SK-N-SH treated with all-trans-retinoic acid at 6 μM for 48 hours (cell line): ENCODE data around the gene KCNMB2.

Source experiments
- ARNTL ChIP-seq: fragments of 450-650 bp; formaldehyde crosslinking; IDR thresholded peaks from 2 replicates; pipeline ENCODE4 v1.5.0; 2020; ENCODE audit warnings: low read depth, mild to moderate bottlenecking, moderate library complexity, borderline replicate concordance
- CSDC2 ChIP-seq: fragments of 250-450 bp; sonication (Bioruptor Pico); IDR thresholded peaks from 2 replicates; pipeline ENCODE4 v1.5.0; 2020; ENCODE audit warnings: mild to moderate bottlenecking, moderate library complexity
- ISL1 ChIP-seq: fragments of 250-450 bp; sonication (Bioruptor Pico); IDR thresholded peaks from 2 replicates; pipeline ENCODE4 v2.1.2; 2022; ENCODE audit warnings: mild to moderate bottlenecking, moderate library complexity
- RARB ChIP-seq: fragments of 250-450 bp; sonication (Bioruptor Pico); IDR thresholded peaks from 2 replicates; pipeline ENCODE4 v1.8.0; 2021; ENCODE audit warnings: mild to moderate bottlenecking, moderate library complexity
- SNAI2 ChIP-seq: fragments of 250-450 bp; sonication (Bioruptor Pico); IDR thresholded peaks from 2 replicates; pipeline ENCODE4 v1.5.0; 2020; ENCODE audit warnings: mild to moderate bottlenecking, moderate library complexity
- TCF4 ChIP-seq: fragments of 250-450 bp; sonication (Bioruptor Pico); IDR thresholded peaks from 2 replicates; pipeline ENCODE4 v1.8.0; 2021; ENCODE audit warnings: mild to moderate bottlenecking, moderate library complexity, borderline replicate concordance
- TOX ChIP-seq: fragments of 250-450 bp; sonication (Bioruptor Pico); IDR thresholded peaks from 2 replicates; pipeline ENCODE4 v1.8.0; 2021; ENCODE audit warnings: mild to moderate bottlenecking, moderate library complexity, borderline replicate concordance
- ZFP30 ChIP-seq: fragments of 450-650 bp; formaldehyde crosslinking; IDR thresholded peaks from 2 replicates; pipeline ENCODE4 v1.5.0; 2022; ENCODE audit warnings: mild to moderate bottlenecking, moderate library complexity
- ZNF565 ChIP-seq: fragments of 450-650 bp; formaldehyde crosslinking; conservative IDR thresholded peaks from 2 replicates; pipeline ENCODE4 v1.5.0; 2020; ENCODE audit warnings: low read depth, mild to moderate bottlenecking, moderate library complexity
- ZNF70 ChIP-seq: fragments of 450-650 bp; formaldehyde crosslinking; IDR thresholded peaks from 2 replicates; pipeline ENCODE4 v1.5.0; 2020; ENCODE audit warnings: mild to moderate bottlenecking, moderate library complexity
- ZNF8 ChIP-seq: fragments of 450-650 bp; formaldehyde crosslinking; IDR thresholded peaks from 2 replicates; pipeline ENCODE4 v1.5.0; 2020; ENCODE audit warnings: mild to moderate bottlenecking, moderate library complexity
- TF ChIP-seq, protein P1 (sequence below): fragments of 250-450 bp; sonication (Bioruptor Pico); IDR thresholded peaks from 2 replicates; pipeline ENCODE4 v1.8.0; 2020; ENCODE audit warnings: mild to moderate bottlenecking, moderate library complexity, borderline replicate concordance

DNA sequence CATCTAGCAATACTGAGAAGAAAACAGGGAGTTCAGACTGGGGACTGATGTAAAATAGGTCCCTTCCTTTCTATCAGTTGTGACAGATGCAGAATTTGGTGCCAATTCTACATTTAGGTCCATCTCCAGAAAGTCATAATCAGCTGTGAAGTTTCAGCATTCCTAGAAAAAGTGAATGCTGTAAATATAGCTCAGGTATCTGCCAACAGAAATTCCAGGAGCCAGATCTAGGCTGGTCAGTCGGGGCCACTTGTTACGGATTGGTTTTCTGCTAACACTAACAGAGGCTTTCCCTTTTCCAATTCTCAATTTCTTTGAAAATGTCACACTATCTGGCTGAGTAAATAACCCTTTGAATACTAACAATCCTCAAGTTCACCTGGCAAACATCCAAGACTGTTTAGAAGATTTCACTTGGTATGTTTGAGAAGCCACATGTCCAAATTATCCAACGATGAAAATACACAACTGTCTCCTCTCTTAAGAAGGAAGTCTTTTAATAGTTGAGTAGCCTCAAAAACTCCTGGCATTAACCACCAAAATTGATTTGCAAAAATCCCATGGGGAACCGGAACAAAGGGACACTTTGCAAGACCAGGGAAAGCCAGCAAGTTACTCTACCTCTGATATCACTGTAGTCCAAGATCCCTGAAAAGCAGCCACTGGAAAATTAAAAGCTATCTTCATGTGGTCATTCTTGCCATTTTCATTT, 313.1 kb downstream of the KCNMB2 start:
- TF ChIP-seq, protein P1, sequence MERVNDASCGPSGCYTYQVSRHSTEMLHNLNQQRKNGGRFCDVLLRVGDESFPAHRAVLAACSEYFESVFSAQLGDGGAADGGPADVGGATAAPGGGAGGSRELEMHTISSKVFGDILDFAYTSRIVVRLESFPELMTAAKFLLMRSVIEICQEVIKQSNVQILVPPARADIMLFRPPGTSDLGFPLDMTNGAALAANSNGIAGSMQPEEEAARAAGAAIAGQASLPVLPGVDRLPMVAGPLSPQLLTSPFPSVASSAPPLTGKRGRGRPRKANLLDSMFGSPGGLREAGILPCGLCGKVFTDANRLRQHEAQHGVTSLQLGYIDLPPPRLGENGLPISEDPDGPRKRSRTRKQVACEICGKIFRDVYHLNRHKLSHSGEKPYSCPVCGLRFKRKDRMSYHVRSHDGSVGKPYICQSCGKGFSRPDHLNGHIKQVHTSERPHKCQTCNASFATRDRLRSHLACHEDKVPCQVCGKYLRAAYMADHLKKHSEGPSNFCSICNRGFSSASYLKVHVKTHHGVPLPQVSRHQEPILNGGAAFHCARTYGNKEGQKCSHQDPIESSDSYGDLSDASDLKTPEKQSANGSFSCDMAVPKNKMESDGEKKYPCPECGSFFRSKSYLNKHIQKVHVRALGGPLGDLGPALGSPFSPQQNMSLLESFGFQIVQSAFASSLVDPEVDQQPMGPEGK (CRISPR knock-in tag) = no peak
- TF ChIP-seq ISL1 (CRISPR knock-in tag) (no peak), RARB (CRISPR knock-in tag) (no peak), SNAI2 (CRISPR knock-in tag) (no peak), ARNTL (CRISPR knock-in tag) (no peak), ZNF70 (CRISPR knock-in tag) (no peak), TCF4 (CRISPR knock-in tag) (no peak), TOX (no peak), ZFP30 (CRISPR knock-in tag) (no peak), ZNF8 (no peak), ZNF565 (CRISPR knock-in tag) (no peak), CSDC2 (no peak)
